ENCODE data around the gene MRC2.
"Not testable (repeated sequence)": the region's sequence is repeated elsewhere in the genome, so short reads cannot be mapped to it uniquely, and the experiment has no call there.

The MRC2 gene

DNA sequence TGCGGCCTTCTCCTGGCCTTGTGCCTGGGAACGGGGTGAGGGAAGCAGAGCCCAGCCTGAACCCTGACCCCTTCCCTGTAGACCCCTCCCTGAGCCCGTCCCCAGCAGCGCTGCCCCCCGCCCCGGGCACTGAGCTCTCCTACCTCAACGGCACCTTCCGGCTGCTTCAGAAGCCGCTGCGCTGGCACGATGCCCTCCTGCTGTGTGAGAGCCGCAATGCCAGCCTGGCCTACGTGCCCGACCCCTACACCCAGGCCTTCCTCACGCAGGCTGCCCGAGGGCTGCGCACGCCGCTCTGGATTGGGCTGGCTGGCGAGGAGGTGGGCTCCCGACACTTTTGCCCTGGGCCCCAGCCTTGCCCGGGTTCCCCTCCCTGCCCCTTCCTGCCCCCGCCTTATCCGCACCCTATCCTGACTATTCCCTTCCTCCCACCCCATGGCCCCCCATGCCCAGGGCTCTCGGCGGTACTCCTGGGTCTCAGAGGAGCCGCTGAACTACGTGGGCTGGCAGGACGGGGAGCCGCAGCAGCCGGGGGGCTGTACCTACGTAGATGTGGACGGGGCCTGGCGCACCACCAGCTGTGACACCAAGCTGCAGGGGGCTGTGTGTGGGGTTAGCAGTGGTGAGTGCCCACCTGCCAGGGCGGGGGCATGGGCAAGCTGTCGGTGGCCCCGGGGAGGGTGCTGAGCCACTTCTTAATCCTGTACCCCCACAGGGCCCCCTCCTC is 62.1 kb downstream of the MRC2 start:
- Histone ChIP-seq H3K9ac (ENCODE audit: low read length) (no peak overlapping the region), H3K9me3 (ENCODE audit: control insufficient read depth, low read length) (no peaks in the 10 kb centered on the region), H3K4me1 (ENCODE audit: control insufficient read depth, insufficient read depth, low read length) (peaks cover 9% of the 10 kb centered on the region), H3K27me3 (replicated peaks; ENCODE audit: control insufficient read depth, insufficient read depth, low read length) (no peaks in the 10 kb centered on the region), H3K36me3 (ENCODE audit: control insufficient read depth, insufficient read depth, low read length, severe bottlenecking) (peaks cover 39% of the 10 kb centered on the region), H3K4me3 (ENCODE audit: low read length) (no peak overlapping the region)
- no peak for DNase-seq (ENCODE audit: low read depth)

GRCh38 chr17:62690168-62690897 is 62.9 kb downstream of the MRC2 start:
- peaks cover 35% of the 10 kb centered on the region for H3K36me3 ChIP-seq (ENCODE audit: control insufficient read depth, insufficient read depth, low read length, severe bottlenecking)
- H3K9me3 ChIP-seq (ENCODE audit: control insufficient read depth, low read length), result no peaks in the 10 kb centered on the region
- no peak overlapping the region for H3K4me3 ChIP-seq (ENCODE audit: low read length)
- peaks cover 13% of the 10 kb centered on the region for H3K4me1 ChIP-seq (ENCODE audit: control insufficient read depth, insufficient read depth, low read length)
- H3K27me3 ChIP-seq (replicated peaks; ENCODE audit: control insufficient read depth, insufficient read depth, low read length), result no peaks in the 10 kb centered on the region
- no peak overlapping the region for H3K9ac ChIP-seq (ENCODE audit: low read length)
- no peak for DNase-seq (ENCODE audit: low read depth)

GRCh38 chr17:62691589-62691915 is 64.1 kb downstream of the MRC2 start:
- not testable (repeated sequence) for H3K4me3 ChIP-seq (ENCODE audit: low read length); H3K27me3 ChIP-seq (replicated peaks; ENCODE audit: control insufficient read depth, insufficient read depth, low read length); H3K9ac ChIP-seq (ENCODE audit: low read length); DNase-seq (ENCODE audit: low read depth); H3K9me3 ChIP-seq (ENCODE audit: control insufficient read depth, low read length)
- peaks cover 15% of the 10 kb centered on the region for H3K4me1 ChIP-seq (ENCODE audit: control insufficient read depth, insufficient read depth, low read length)
- peaks cover 26% of the 10 kb centered on the region for H3K36me3 ChIP-seq (ENCODE audit: control insufficient read depth, insufficient read depth, low read length, severe bottlenecking)

- no peak overlapping the region for H3K4me3 ChIP-seq (ENCODE audit: low read length)
- no peak overlapping the region for H3K9ac ChIP-seq (ENCODE audit: low read length)
- peaks cover 26% of the 10 kb centered on the region for H3K36me3 ChIP-seq (ENCODE audit: control insufficient read depth, insufficient read depth, low read length, severe bottlenecking)
- no peaks in the 10 kb centered on the region for H3K9me3 ChIP-seq (ENCODE audit: control insufficient read depth, low read length)
- H3K27me3 ChIP-seq (replicated peaks; ENCODE audit: control insufficient read depth, insufficient read depth, low read length), result no peaks in the 10 kb centered on the region
- peaks cover 20% of the 10 kb centered on the region for H3K4me1 ChIP-seq (ENCODE audit: control insufficient read depth, insufficient read depth, low read length)
- no peak for DNase-seq (ENCODE audit: low read depth)
Measured at GRCh38 chr17:62692159-62692651, 64.7 kb downstream of the MRC2 start.

GRCh38 chr17:62692721-62693431 is 65.4 kb downstream of the MRC2 start:
- peak; percentile 44 for DNase-seq (ENCODE audit: low read depth)

GRCh38 chr17:62693616-62694409 is 66.3 kb downstream of the MRC2 start:
- no peak overlapping the region for H3K4me3 ChIP-seq (ENCODE audit: low read length)
- peaks cover 22% of the 10 kb centered on the region for H3K4me1 ChIP-seq (ENCODE audit: control insufficient read depth, insufficient read depth, low read length)
- peaks cover 17% of the 10 kb centered on the region for H3K36me3 ChIP-seq (ENCODE audit: control insufficient read depth, insufficient read depth, low read length, severe bottlenecking)
- no peak for DNase-seq (ENCODE audit: low read depth)
- no peaks in the 10 kb centered on the region for H3K9me3 ChIP-seq (ENCODE audit: control insufficient read depth, low read length)
- H3K27me3 ChIP-seq (replicated peaks; ENCODE audit: control insufficient read depth, insufficient read depth, low read length), result no peaks in the 10 kb centered on the region
- H3K9ac ChIP-seq (ENCODE audit: low read length), result no peak overlapping the region

More at GRCh38 chr17:62692721-62693431, 65.4 kb downstream of the MRC2 start:
- no peaks in the 10 kb centered on the region for H3K9me3 ChIP-seq (ENCODE audit: control insufficient read depth, low read length)
- H3K4me1 ChIP-seq (ENCODE audit: control insufficient read depth, insufficient read depth, low read length), result peaks cover 22% of the 10 kb centered on the region
- H3K4me3 ChIP-seq (ENCODE audit: low read length), result no peak overlapping the region
- H3K36me3 ChIP-seq (ENCODE audit: control insufficient read depth, insufficient read depth, low read length, severe bottlenecking), result peaks cover 26% of the 10 kb centered on the region
- H3K27me3 ChIP-seq (replicated peaks; ENCODE audit: control insufficient read depth, insufficient read depth, low read length), result no peaks in the 10 kb centered on the region
- H3K9ac ChIP-seq (ENCODE audit: low read length), result no peak overlapping the region

DNA sequence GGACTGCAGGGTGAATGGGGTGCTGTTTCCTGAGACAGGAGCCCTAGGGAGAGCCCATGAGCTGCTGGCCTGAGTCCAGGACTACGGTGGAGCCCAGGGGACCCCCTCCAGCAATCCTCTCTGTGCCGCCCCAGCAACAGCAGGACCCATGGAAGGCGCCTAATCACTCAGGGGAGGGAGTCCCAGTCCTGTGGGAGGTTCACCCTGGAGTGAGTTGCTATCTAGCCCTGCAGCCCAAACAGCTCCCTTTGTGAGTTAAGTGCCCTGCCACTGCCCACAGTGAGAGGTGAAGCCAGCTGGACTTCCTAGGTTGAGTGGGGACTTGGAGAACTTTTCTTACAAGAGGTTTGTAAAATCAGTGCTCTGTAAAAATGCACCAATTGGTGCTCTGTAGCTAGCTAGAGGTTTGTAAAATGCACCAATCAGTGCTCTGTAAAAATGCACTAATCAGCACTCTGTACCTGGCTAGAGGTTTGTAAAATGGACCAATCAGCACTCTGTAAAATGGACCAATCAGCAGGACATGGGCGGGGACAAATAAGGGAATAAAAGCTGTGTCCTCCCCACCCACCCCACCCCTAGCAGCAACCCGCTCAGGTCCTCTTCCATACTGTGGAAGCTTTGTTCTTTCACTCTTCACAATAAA is 67.7 kb downstream of the MRC2 start:
- not testable (repeated sequence) for H3K9me3 ChIP-seq (ENCODE audit: control insufficient read depth, low read length); H3K9ac ChIP-seq (ENCODE audit: low read length); DNase-seq (ENCODE audit: low read depth); H3K27me3 ChIP-seq (replicated peaks; ENCODE audit: control insufficient read depth, insufficient read depth, low read length); H3K4me3 ChIP-seq (ENCODE audit: low read length)
- H3K4me1 ChIP-seq (ENCODE audit: control insufficient read depth, insufficient read depth, low read length), result peaks cover 22% of the 10 kb centered on the region
- peaks cover 11% of the 10 kb centered on the region for H3K36me3 ChIP-seq (ENCODE audit: control insufficient read depth, insufficient read depth, low read length, severe bottlenecking)

DNA sequence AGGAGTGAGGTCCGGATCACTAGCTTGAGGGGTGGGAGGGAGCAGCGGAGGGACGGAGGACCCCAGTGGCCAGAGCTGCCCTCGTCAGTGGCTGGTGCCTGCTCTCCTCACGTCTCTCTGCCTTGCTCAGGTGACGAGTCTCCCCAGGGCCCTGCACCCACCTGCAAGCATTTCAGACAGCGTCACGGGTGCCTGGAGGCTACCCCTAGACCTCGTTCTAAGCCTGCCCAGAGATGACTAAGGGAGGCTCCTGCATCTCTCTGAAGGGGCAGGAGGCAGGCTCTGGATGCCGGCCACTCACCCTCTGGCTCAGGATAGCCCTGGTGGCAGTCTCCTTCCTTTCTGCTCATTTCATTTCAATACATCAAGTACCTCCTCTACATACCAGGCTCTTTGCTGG is 68.8 kb downstream of the MRC2 start:
- H3K4me1 ChIP-seq (ENCODE audit: control insufficient read depth, insufficient read depth, low read length), result peaks cover 22% of the 10 kb centered on the region
- H3K9me3 ChIP-seq (ENCODE audit: control insufficient read depth, low read length), result no peaks in the 10 kb centered on the region
- no peak overlapping the region for H3K9ac ChIP-seq (ENCODE audit: low read length)
- no peak for DNase-seq (ENCODE audit: low read depth)
- peaks cover under 1% of the 10 kb centered on the region for H3K36me3 ChIP-seq (ENCODE audit: control insufficient read depth, insufficient read depth, low read length, severe bottlenecking)
- H3K4me3 ChIP-seq (ENCODE audit: low read length), result no peak overlapping the region
- H3K27me3 ChIP-seq (replicated peaks; ENCODE audit: control insufficient read depth, insufficient read depth, low read length), result no peaks in the 10 kb centered on the region

- no peak overlapping the region for H3K4me3 ChIP-seq (ENCODE audit: low read length)
- H3K36me3 ChIP-seq (ENCODE audit: control insufficient read depth, insufficient read depth, low read length, severe bottlenecking), result no peaks in the 10 kb centered on the region
- H3K9me3 ChIP-seq (ENCODE audit: control insufficient read depth, low read length), result no peaks in the 10 kb centered on the region
- no peak for DNase-seq (ENCODE audit: low read depth)
- peaks cover 22% of the 10 kb centered on the region for H3K4me1 ChIP-seq (ENCODE audit: control insufficient read depth, insufficient read depth, low read length)
- H3K27me3 ChIP-seq (replicated peaks; ENCODE audit: control insufficient read depth, insufficient read depth, low read length), result no peaks in the 10 kb centered on the region
- H3K9ac ChIP-seq (ENCODE audit: low read length), result peak overlapping the region; percentile 42
Measured at GRCh38 chr17:62696726-62697490, 69.4 kb downstream of the MRC2 start.

GRCh38 chr17:62698459-62698858 is 71.0 kb downstream of the MRC2 start:
- not testable (repeated sequence) for H3K4me3 ChIP-seq (ENCODE audit: low read length); H3K36me3 ChIP-seq (ENCODE audit: control insufficient read depth, insufficient read depth, low read length, severe bottlenecking); DNase-seq (ENCODE audit: low read depth); H3K27me3 ChIP-seq (replicated peaks; ENCODE audit: control insufficient read depth, insufficient read depth, low read length); H3K9me3 ChIP-seq (ENCODE audit: control insufficient read depth, low read length); H3K9ac ChIP-seq (ENCODE audit: low read length)
- peaks cover 26% of the 10 kb centered on the region for H3K4me1 ChIP-seq (ENCODE audit: control insufficient read depth, insufficient read depth, low read length)
